ENCODE data around the gene SCML1.
"Not testable (repeated sequence)": the region's sequence is repeated elsewhere in the genome, so short reads cannot be mapped to it uniquely, and the experiment has no call there.

The SCML1 gene

GRCh38 chrX:17738737-17739535 is 1.6 kb downstream of the SCML1 start:
- DNase-seq (ENCODE audit: low read depth) = no peak

GRCh38 chrX:17740137-17741122 is 3.1 kb downstream of the SCML1 start:
- DNase-seq (ENCODE audit: low read depth) = no peak

GRCh38 chrX:17741123-17741511 is 3.8 kb downstream of the SCML1 start:
- no peak for DNase-seq (ENCODE audit: low read depth)

DNA sequence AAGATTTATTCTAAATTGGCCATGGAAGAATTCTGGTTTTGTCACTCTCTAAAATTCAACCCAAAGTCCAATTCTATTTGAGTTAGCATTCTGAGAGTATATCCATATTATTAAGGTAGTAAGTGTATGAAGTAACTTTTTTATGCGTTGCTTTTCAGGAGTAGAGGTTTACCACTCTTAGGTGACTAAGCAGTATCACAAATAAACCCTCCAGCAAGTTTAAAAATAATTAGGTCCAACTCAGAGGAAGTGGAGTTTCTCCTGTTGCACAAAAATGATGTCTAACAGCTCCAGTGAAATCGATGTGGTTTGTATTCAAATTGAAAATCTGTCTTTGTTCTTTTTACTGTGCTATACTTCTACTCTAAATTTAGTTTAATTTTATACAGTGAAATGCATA is 6.6 kb downstream of the SCML1 start:
- DNase-seq (ENCODE audit: low read depth) = no peak

GRCh38 chrX:17744896-17745523 is 7.7 kb downstream of the SCML1 start:
- DNase-seq (ENCODE audit: low read depth) = no peak

GRCh38 chrX:17747692-17748091 is 10.4 kb downstream of the SCML1 start:
- DNase-seq (ENCODE audit: low read depth) = no peak

- DNase-seq (ENCODE audit: low read depth) = no peak
Measured at GRCh38 chrX:17748684-17749083, 11.4 kb downstream of the SCML1 start.

GRCh38 chrX:17750436-17750835 is 13.1 kb downstream of the SCML1 start:
- DNase-seq (ENCODE audit: low read depth) = no peak

GRCh38 chrX:17758382-17758781 is 21.1 kb downstream of the SCML1 start:
- no peak for DNase-seq (ENCODE audit: low read depth)

DNA sequence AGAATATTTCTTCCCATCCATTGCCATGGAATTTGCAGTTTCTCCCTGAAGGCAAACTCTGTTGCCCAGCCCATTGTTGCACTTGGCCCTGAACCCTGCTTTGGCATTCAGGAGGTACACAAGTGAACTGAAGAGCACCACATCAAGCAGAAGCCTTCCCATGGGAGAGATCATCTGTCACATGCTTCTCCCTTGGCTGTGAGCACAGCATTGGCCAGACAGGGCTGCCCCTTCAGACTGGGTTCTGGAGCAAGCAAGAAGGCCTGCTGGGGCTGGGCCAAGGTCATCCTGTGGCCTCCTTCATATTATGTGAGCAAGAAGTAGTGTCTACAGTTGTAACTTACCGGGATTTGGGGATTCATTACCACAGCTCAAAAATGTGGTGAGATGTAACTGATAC is 22.7 kb downstream of the SCML1 start:
- no peak for DNase-seq (ENCODE audit: low read depth)

GRCh38 chrX:17767734-17768133 is 30.4 kb downstream of the SCML1 start:
- DNase-seq (ENCODE audit: low read depth) = no peak

DNA sequence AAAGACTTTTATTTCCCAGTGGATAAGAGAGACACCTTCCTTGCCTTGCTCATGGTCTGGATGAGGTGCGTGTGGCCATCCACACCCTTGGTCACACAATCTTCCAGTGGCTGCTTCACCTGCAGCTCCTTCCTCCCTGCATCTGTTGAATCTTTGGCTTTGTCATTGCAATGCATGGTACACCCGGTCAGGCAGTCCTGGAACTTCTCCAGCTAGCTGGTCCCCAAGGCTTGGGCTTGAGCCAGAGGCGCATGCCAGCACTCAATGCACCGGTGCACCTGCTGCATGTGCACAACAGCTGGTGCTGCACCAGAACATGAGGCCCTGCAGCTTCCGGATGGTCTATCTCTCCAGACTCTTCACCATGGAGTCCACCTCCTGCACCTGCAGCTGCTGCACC is 31.7 kb downstream of the SCML1 start:
- DNase-seq (ENCODE audit: low read depth) = no peak

- DNase-seq (ENCODE audit: low read depth) = no peak
Measured at GRCh38 chrX:17769701-17770269, 32.5 kb downstream of the SCML1 start.

- DNase-seq (ENCODE audit: low read depth) = no peak
Measured at GRCh38 chrX:17773221-17773876, 36.1 kb downstream of the SCML1 start.

DNA sequence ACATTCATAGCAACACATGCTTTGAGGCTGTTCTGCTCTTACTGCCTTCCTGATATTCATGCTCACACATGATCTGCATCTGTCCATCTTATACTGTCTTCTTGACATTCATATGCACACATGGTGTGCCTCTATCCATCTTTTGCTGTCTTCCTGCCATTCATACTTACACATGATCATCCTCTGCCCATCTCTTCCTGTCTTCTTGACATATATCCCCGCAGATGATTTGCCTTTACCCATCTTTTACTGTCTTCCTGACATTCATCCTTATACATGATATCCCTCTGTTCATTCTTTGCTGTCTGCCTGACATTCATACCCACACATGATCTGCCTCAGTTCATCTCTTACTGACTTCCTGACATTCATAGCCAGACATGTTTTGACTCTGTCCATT is 36.8 kb downstream of the SCML1 start:
- DNase-seq (ENCODE audit: low read depth) = no peak

DNA sequence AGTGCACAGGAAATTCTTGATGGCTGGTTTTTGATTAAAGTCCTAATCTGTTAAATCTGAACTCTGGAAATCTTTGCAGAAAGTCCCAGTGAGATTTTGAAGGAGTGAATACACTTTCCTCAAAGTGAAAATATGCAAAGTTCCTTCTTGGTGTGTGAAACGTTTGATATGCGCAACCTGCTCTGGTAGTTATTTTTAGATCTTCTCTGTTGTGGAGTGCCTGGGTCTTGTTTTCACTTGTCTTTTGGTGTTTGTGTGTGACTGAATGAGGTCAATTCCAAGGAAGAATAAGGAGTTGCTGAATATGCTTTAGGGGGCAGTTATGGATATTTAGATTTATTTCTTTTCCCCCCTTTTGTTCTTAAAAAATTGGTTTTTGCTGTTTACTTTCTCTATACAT is 41.7 kb downstream of the SCML1 start:
- DNase-seq (ENCODE audit: low read depth) = no peak

- DNase-seq (ENCODE audit: low read depth) = no peak
Measured at GRCh38 chrX:17779434-17779833, 42.1 kb downstream of the SCML1 start.

- not testable (repeated sequence) for DNase-seq (ENCODE audit: low read depth)
Measured at GRCh38 chrX:17786554-17787347, 49.5 kb downstream of the SCML1 start.

GRCh38 chrX:17787557-17787956 is 50.3 kb downstream of the SCML1 start:
- DNase-seq (ENCODE audit: low read depth) = no peak

- no peak for DNase-seq (ENCODE audit: low read depth)
Measured at GRCh38 chrX:17788439-17788838, 51.1 kb downstream of the SCML1 start.

Data from T-helper 22 cell (primary cell).